ENCODE measurements around the gene SORL1.

SORL1 gene

DNA sequence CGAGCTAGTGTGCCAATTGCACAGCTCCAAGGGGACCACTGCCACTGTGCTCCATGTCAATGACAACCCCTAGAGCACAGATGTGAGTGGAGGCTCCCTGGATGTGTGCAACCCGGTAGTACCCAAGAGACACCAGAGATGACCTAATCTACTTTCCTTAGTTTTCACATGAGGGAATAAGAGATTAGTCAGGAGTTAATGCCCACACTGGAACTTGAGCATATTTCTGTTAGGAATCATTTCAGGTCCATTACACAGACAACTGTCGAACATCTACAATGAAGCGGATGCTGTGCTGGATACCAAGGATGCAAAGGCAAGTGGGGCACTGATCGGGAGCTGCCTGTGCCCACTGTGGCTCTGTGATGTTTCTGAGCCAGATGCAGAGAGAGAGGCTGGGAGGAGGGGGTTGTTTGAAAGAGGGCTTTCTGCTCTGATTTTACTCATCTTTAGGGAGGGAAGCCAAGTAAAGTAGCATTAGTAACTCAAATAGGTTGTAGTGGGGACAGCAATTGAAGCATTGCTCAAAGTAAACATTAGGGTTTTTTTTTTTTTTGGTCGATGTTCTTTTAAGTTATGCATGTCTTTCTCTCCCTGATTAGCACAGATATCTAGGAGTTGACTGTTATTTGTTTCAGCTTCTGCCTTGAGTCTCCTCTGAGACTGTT is 83.1 kb downstream of the SORL1 start:
- DNase-seq: peak; percentile 33

DNA sequence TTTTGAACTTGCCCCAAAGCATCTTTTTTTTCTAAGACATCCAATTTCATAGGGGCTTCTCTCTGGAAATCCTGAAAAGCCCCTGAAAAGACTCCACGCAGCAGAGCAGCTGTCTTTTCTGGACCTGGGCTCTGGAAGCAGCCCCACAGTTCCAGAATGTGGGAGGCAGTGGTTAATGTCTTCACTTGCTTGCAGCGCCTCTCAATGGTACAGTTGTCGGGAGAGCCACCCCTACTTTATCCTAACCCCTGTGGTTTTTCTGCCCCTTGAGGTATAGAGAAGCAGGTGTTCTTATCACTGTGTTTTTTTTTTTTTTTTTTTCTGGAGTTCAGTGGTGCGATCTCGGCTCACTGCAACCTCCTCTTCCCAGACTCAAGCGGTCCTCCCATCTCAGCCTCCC is 84.0 kb downstream of the SORL1 start:
- DNase-seq: no peak

- DNase-seq: no peak
These were observed 85.9 kb downstream of the SORL1 start for GRCh38 chr11:121538054-121538453.

DNA sequence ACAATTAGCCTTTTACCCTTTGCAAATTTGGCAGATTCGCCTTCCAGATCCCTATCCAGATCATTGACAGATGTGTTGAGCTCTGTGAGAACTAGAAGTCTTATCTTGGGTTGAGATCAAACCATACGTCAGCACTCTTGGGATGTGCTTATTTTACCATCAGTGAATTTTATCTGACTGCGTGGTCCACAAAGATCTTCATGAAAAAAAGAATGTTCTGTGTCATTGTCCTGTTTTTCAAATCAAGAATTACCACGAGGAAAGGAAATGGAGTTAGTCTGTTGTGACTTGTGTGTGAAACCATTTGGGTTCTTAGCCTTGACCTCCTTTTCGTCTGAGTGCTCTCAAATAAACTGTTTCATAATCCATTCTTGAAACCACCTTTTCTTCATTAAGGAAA is 86.9 kb downstream of the SORL1 start:
- DNase-seq: no peak

DNA sequence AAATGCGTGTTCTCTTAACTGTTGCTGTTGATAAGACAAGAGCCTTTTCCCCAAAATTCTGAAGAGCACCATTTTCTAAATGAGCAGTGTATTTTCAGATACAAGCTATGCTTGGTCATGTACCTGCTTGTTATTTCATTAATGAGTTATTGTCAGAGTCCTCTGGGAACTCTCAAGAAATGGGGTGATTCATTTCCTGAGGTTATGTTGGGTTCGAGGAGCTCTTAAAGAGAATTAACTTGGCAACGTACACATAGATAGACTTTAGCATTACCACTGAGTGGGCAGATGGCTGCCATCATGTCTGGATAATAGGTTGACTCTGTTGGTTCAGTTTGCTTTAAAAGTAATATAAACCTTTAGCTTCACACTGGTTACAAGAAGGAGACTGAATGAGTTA is 88.5 kb downstream of the SORL1 start:
- DNase-seq: no peak

- no peak for DNase-seq
These were observed 91.8 kb downstream of the SORL1 start for GRCh38 chr11:121543836-121544380.

GRCh38 chr11:121544956-121545355 is 92.8 kb downstream of the SORL1 start:
- DNase-seq: no peak

DNA sequence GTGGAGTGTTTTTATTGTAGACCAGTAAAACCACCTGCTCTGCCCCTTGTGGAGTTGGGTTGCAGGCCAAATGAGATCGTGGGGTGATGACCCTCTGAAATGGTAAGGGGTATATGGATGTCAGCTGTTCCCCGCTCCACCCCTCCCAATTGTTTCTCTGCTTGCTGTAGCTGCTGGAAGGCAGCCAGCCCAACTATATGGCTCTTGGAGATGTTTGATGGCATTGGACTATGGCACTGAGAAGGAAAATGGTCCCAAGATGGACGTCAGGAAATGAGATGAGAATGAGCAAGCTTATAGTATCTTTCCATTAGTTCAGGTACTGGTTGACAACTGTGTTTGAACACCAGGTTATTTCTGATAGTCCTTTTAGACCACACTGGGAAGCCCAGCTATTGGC is 95.5 kb downstream of the SORL1 start:
- no peak for DNase-seq

DNA sequence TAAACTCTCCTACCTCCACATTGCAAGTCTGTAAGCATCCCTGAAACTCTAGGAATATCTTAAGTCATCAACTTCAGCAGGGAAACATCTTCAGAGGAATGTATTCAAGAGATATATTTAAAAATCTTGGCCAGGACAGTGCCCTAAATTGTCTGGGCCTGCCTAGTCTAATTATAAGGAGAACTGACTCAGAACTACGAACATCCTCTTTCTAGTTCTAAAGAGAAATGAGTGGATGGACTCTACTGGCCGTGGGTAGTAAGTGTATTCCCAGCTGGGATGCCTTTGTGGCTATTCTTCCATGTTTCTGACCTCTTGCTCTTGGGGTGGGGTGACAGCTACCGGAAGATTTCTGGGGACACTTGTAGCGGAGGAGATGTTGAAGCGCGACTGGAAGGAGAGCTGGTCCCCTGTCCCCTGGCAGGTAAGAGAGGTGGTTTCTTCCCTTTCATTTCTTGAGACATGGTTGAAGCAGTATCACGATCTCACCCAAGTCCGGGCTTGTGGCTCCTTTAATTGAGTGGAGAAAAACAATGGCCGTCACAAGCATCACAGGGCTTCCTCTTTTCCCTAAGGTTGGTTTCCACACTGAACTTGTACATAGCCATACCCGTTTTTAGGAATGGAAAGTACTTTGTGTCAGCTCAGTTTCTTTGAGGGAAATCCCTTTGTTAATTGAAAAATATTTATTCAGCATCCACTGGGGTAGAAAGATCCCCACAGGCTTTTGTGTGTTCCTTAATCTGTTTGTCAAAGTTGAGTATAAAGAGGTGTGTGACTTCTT is 98.3 kb downstream of the SORL1 start:
- DNase-seq: no peak

GRCh38 chr11:121551463-121551862 is 99.3 kb downstream of the SORL1 start:
- DNase-seq: no peak

DNA sequence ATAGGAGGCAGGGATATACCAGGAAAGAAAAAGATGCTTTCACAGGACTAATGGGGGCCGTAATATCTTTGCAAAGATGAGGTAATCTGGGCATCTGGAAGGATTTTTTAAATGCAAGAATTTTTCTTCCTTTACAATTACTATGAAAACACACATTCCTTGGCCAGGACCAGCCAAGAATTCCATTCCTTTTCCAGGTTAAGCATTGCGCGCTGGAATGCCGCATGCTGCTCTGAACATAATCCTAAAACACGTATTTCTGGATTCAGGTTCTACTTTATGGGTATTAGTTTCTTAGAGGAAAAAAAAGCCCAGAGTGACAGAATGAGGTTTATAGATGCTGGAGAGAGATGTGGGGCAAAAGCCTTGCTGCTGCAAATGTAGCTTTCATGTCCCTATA is 100.0 kb downstream of the SORL1 start:
- DNase-seq: no peak

DNA sequence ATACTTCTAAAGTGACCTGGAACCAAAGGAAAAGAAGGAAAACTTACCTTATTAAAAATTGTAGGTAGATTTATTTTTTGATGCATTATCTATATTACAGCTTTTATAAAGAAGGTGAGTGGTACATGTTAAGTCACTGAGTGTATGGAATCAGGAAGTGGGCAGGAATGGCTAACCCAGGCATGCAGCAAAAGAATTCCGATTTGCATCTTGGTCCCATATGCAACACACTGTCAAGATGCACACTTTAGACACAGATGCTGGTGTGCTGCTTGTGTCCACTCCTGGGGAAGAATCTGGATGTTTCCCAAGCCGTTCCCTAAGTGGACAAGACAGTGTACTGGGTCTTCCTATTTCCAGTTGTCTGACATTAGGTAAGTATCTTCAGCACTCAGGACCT is 100.5 kb downstream of the SORL1 start:
- DNase-seq: no peak

- DNase-seq: no peak
These were observed 101.3 kb downstream of the SORL1 start for GRCh38 chr11:121553389-121553788.

DNA sequence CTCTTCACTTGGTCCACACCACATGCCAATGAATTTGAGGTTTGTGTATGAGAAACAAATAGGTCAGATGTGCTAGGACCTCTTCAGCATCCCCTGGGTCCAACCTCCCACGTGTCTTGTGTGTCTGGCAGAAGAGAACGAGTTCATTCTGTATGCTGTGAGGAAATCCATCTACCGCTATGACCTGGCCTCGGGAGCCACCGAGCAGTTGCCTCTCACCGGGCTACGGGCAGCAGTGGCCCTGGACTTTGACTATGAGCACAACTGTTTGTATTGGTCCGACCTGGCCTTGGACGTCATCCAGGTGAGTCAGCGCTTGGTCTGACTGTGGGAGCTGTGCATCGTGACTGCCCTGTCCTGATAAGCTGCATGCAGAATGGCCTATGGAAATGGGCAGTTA is 101.7 kb downstream of the SORL1 start:
- no peak for DNase-seq

GRCh38 chr11:121554552-121554951 is 102.4 kb downstream of the SORL1 start:
- DNase-seq: no peak

DNA sequence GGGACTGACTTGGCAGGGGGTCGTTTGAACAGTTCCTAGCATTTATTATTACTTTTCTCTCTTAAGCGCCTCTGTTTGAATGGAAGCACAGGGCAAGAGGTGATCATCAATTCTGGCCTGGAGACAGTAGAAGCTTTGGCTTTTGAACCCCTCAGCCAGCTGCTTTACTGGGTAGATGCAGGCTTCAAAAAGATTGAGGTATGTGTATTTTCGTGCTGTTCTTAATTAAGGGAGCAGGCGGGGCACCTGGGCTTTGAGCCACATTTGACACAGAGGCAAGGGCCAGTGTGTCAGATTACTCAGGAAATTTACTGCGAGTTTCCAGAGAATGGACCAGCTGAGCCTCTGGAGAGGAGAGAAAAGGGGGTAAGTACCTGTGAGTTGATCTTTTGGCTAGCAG is 103.0 kb downstream of the SORL1 start:
- DNase-seq: no peak

DNA sequence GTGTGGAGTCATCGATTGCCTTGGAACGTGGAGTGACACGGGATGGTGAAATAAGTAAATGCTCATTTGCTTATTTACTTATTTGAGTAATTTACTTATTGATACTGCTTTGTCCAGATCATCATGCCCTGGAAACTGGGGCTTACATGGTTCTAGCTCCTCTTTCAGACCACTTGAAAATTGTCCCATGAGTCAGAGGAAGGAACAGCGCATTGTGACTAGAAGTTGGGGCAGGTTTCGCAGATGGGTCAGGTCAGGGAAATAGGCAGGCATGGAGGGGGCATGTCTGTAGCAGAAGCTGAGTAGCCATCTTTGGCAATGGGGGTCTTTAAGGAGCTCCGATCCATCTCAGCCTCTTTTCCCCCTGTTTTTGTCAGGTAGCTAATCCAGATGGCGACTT is 104.8 kb downstream of the SORL1 start:
- no peak for DNase-seq

- DNase-seq: no peak
These were observed 105.2 kb downstream of the SORL1 start for GRCh38 chr11:121557348-121557747.

DNA sequence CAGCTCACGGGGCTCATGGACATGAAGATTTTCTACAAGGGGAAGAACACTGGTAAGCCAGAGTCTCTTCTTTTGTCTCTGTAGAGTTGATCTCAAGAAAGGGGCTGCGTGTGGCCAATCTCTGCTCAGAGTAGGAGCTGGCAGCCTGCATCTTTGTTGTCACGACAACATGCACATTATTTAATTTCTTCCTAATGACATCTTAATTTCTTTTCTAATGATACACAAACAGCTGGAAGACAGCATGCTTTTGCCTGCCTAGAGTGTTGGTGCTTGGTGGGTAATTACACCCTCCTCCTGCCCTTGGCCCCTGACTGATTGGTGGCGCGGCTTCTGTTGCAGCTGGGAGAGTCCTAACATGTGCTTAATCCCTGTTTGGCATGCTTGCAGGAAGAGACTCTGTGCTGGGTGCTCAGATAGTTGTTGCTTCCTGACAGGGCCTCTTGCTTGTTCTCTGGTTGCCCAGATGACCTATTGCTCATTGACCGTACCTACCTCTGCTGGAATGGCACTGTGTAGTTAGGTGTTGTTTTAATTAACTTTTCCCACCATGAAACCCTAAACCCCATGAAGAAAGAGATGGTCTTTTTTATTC is 107.6 kb downstream of the SORL1 start:
- DNase-seq: no peak

DNA sequence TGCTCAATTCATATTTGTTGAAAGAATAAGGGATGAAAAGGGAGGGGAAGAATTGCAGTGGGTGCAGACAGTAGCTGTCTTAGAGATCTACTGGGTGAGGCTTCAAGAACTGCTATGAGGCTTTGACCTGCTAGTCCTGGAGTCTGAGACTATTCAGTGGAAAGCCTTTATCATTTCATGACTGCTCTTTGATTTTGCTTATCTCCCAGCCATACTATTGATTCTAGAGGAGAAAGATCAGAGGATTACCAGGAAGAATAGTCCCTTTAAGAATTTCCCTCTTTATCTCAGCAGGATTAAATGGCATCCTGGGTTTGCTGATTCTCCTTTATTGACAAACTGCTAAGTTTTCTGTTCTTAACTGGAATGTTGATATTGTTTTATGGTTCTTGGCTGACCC is 108.1 kb downstream of the SORL1 start:
- DNase-seq: no peak

- no peak for DNase-seq
These were observed 109.1 kb downstream of the SORL1 start for GRCh38 chr11:121561240-121561639.

GRCh38 chr11:121561716-121562115 is 109.6 kb downstream of the SORL1 start:
- DNase-seq: no peak

DNA sequence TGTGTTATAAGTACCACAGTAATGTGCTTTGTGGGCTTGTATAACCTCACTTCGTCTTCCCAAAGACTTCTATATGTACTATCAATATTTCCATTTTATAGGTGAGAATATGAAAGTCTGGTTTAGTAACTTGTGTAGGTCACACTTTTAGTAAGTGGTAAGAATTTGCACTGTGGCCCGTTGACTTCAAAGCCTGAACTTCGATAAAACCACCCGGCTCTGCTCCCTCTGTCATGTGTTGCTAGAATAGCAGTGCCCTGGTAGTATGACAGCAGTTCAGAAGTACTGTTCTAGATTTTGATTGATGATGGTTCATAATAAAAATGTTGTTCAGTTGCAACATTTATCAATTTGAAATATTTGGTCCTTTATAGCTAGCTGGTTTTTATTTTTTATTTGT is 110.9 kb downstream of the SORL1 start:
- DNase-seq: no peak
